NB4 (cell line): ENCODE data around the gene PLXNA2.

Experiments used
- DNase-seq: peaks from one replicate; pipeline ENCODE4 v3.0.0; 2010; ENCODE audit warnings: low read depth
- H3K4me3 ChIP-seq: one replicate; pipeline ENCODE4 v1.5.1; 2011; ENCODE audit warnings: mild to moderate bottlenecking, low read depth, low read length, moderate library complexity
- CTCF ChIP-seq: IDR thresholded peaks from one replicate; pipeline ENCODE4 v1.5.1; 2012; ENCODE audit warnings: low read depth, low read length
- MAX ChIP-seq: IDR thresholded peaks from 2 replicates; pipeline ENCODE4 v1.6.1; 2011; ENCODE audit warnings: low read depth, low read length
- MYC ChIP-seq: IDR thresholded peaks from 2 replicates; pipeline ENCODE4 v1.6.1; 2011; ENCODE audit warnings: low read depth, low read length
- POLR2A ChIP-seq: IDR thresholded peaks from 2 replicates; pipeline ENCODE4 v1.6.1; 2011; ENCODE audit warnings: mild to moderate bottlenecking; ENCODE audit not compliant: insufficient read length; ENCODE audit errors: extremely low read depth

Gene PLXNA2

GRCh38 chr1:208074353-208074752, 169.8 kb downstream of the PLXNA2 start:
- no peak overlapping the region for H3K4me3 ChIP-seq
- TF ChIP-seq MYC (no peak), POLR2A (no peak), MAX (no peak), CTCF (no peak)
- no peak for DNase-seq

GRCh38 chr1:208071435-208072031, 172.7 kb downstream of the PLXNA2 start:
- TF ChIP-seq POLR2A: no peak
- no peak for TF ChIP-seq CTCF
- TF ChIP-seq MAX: no peak
- no peak for TF ChIP-seq MYC
- DNase-seq: no peak
- no peak overlapping the region for H3K4me3 ChIP-seq

GRCh38 chr1:208069908-208070307, 174.3 kb downstream of the PLXNA2 start:
- no peak overlapping the region for H3K4me3 ChIP-seq
- TF ChIP-seq CTCF: no peak
- TF ChIP-seq POLR2A: no peak
- no peak for TF ChIP-seq MAX
- DNase-seq: no peak

- TF ChIP-seq CTCF (no peak), MYC (no peak), POLR2A (no peak), MAX (no peak)
- no peak overlapping the region for H3K4me3 ChIP-seq
- DNase-seq: no peak
Measured at GRCh38 chr1:208069317-208069716, 174.9 kb downstream of the PLXNA2 start.

- DNase-seq: no peak
- no peak overlapping the region for H3K4me3 ChIP-seq
- TF ChIP-seq MYC: no peak
- TF ChIP-seq CTCF: no peak
- TF ChIP-seq POLR2A: no peak
- no peak for TF ChIP-seq MAX
Measured at GRCh38 chr1:208068908-208069307, 175.3 kb downstream of the PLXNA2 start.

GRCh38 chr1:208068407-208068806, 175.8 kb downstream of the PLXNA2 start:
- TF ChIP-seq CTCF: no peak
- no peak for DNase-seq
- no peak overlapping the region for H3K4me3 ChIP-seq
